HS-27A (cell line): Measurements from ENCODE around the gene EML4.
"Not testable (repeated sequence)": the region's sequence is repeated elsewhere in the genome, so short reads cannot be mapped to it uniquely, and the experiment has no call there.

ENCODE experiments used
- DNase-seq: peaks from one replicate; pipeline ENCODE4 v3.0.0-alpha.2; 2012; ENCODE audit warnings: low read depth, missing footprints

Gene EML4

DNA sequence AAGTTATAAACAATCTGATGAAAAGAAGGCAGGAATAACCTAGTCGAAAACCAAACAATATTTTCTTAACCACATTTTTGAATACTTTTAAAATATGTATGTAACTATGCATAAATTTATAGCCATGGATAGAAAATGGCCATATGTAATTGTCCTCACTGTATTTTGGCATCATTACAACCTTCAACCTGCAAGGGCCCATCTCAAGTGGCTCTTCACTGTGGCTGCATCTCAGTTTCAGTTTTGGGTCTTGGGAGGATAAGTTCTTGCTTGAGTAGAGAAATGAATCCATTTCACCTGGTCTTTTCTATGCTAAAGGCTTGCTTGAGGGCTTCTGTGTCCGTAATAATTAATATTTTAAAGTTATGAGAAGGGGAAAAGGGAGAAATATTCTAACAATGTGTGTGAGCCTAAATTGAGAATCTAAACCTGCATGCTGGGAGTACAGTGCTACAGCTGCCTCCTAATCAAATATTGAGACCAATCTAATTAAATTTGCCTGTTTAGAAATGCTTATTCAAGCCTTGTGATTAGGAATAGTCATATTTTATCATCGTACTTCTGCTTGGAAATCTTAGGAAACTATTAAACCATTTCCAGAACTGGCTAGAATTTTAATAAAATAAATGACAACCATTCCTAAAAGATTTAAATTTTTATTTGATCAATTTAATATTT is 92.5 kb downstream of the EML4 start:
- DNase-seq: no peak

DNA sequence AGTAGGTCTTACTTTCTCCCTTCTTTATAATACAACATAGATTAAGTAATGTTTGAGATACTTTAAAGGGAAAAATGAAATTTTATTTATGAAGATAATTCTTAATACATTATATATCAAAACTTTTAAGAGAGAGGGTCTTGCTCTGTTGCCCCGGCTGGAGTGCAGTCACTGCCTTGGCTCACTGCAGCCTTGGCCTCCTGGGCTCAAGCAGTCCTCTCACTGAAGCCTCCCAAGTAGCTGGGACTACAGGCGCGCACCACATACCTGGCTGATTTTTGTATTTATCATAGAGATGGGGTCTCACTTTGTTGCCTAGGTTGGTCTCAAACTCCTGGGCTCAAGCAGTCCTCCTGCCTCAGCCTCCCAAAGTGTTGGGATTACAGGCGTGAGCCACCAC is 97.1 kb downstream of the EML4 start:
- no peak for DNase-seq

DNA sequence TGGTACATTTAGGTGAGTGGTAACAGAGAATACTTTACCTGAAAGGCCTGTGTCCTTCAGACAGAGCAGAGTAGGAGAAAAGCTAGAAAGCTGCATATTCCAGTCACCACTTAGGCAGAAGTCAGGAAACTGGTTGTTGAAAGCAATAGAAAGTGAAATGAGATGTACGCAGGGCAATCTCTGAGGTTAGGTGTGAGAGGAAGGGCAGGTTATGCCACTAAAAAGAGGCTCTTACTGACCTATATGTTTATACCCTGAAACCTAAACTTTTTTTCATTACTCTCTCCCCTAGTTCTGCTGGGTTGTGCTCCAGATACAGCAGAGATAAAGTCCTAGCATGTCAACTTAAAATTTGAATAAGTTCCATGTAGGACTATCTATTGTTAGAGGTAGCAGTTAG is 98.4 kb downstream of the EML4 start:
- no peak for DNase-seq

DNA sequence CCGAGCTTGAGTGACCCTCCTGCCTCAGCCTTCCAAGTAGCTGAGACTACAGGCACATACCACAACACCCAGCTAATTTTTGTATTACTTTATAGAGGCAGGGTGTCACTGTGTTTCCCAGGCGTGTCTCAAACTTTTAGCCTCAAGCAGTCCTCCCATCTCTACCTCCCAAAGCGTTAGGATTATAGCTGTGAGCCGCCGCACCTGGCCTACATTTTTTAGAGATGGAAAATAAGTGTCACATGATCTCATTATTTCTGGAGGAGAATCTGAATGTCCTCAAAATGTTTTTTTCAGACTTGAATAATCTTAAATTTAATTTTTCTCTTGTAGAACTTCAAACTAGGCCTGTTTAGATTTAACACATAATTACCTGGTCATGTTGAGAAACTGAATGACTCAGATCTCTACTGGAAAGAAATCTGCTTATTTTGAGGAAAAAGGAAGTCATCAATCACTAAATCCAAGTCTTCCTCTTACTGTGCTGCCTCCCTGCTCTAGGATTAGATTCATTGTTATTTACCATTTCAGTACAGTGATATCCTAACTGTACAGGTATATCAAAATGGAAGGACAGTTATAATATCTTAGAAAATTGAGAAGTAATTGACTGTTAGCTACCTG is 99.5 kb downstream of the EML4 start:
- no peak for DNase-seq

DNA sequence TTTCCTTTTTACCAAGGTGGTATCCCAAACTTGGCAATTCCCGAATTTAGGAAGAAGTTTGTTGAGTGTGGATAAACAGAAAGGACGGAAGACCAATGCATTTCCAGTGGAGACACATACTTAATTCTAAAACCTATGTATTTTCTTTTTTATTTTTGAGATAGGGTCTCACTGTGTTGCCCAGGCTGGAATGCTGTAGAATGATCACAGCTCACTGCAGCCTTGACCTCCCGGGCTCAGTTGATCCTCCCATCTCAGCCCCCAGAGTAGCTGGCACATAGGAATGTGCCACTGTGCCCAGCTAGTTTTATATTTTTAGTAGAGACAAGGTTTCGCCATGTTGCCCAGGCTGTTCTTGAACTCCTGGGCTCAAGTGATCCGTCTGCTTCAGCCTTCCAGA is 101.6 kb downstream of the EML4 start:
- no peak for DNase-seq

DNA sequence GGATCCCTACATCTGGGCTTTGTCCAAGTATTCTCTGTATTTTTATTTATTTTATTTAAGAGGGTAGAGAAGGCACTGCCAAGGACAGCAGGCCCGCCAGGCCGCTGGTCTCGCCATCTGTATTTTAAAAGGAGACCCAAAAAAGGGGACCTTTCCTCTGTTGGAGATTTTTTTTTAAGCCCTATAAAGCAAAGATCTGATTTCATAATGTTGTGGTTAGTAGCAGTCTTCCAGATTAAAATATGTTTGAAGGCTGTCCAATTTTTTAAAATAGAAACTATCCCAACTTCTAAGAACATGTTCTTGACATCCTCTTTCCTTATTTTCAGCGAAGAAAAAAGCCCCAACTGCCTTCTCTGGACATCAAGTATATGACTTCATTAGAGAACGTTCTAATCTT is 102.1 kb downstream of the EML4 start:
- not testable (repeated sequence) for DNase-seq

DNA sequence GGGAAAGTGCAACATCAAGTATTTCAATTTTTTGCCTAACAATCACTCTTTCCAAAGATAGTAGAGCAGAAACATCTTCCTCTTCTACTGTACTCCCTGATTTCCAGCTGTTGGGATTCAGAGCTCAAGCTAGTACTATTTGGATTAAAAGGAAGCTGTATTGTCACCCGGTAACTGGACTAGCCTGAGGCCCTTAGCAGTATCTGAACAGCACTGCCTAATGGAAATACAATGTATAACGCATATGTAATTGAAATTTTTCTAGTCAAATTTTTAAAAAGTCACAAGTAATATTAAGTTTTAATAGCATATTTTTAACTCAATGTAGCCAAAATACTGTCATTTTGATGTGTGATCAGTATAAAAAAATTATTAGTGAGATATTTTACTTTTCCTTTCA is 105.7 kb downstream of the EML4 start:
- no peak for DNase-seq

DNA sequence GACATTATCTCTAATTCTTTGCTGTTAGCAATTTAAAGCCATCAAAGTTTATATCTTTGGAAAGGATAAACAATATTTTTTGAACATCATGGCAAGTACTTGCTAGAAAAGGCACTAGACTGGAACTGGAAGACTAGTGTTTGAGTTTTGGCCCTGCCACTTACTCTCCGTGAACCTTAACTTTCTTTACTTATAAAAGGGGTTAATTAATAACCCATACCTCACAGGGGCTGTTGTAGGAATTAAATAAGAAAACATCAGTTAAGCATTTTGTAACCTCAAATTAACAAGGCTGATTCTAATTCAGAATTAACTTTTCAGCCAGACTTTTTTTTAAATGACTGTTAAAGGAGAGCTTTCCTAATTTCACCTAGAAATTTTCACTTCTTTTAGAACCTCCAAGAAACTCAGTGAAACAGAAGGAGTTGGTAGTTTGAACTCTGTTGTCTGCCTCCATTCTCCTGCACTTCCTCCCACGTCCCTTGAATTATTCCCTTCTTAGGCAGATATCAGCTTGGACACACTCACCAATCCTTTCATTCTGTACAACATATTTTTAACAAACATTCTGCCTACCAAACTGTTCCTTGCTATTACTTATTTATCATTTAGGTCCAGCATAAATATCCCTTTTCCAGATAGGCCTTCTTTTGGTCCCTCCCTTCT is 112.4 kb downstream of the EML4 start:
- no peak for DNase-seq

DNA sequence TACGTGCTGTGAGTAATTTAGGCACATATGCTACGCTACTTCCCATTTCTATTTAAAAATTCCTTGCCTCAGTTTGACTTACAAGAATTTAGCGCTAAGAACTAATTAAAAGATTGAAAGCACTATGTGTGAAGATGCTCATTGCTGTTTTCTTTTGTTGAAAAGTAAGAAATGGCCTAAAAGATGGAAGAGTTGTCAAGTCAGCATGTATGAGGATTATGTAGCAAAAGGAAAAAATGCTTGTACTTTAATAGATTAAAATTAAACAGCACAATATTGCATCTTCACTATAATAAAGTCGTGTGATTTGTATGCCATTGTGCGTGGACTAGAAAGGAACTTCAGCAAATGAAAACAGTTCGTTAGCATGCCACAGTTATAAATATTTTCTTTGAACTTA is 114.9 kb downstream of the EML4 start:
- no peak for DNase-seq

DNA sequence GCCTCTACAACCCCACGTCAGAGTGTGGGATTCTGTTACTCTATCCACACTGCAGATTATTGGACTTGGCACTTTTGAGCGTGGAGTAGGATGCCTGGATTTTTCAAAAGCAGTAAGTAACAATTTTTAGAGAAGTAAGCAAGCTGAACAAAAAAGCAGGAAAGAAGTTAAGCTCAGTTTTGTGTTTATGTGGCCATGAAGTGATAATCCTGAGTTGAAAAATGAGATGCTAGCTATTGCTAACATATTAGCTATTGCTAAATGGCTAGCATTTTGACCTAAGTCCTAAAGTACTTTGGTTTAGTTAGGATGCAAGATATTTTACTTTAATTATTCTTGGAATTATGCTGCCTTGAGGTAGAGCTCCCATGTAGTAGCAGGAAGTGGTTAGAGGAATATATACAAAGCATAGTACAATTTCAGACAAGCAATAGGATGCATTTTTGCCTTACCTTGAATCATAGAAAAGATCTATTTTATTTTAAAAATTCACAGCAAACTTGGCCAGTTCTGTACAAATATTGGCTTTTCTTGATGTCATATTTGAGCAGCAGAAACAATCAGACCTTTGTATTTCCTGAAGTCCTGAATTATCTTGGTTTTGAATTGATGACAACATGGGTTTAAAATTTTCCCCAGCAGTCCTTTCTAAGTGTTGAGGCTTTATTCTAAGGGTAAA is 117.3 kb downstream of the EML4 start:
- no peak for DNase-seq

DNA sequence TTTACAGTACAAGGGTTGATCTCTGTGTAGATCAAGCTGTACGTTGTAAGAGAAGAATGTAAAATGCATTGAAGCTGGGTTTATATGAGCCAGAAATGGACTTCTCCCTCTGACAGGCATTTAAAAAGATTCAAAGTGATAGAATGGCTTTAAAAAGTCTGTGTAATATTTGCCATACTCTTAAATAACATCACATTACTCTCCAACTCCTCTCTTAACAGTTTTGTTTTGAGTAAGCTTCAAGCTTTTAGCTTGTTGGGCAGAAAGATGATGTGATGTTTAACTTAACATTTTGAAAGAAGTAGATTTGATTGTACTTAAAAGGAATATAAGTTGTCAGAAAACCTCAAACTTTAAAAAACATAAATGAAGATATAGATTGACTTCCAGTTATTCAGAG is 119.7 kb downstream of the EML4 start:
- no peak for DNase-seq

DNA sequence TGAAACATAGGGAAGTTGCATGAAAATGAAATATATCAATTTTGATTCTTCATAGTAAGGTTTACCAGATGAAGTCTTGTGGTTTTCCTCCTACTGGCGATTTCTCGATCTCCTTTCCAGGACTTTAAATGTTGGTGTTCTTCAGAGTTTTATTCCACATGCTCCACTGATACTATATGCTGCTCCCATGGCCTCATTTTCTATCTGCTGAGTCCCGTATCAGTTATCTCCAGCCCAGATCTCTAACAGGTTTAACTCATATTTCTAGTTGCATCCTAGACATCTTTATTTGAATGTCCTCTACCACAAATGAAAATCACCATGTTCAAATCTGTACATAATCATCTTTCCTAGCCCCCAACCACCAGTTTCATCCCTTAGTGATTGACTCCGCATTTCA is 120.1 kb downstream of the EML4 start:
- DNase-seq: no peak

DNA sequence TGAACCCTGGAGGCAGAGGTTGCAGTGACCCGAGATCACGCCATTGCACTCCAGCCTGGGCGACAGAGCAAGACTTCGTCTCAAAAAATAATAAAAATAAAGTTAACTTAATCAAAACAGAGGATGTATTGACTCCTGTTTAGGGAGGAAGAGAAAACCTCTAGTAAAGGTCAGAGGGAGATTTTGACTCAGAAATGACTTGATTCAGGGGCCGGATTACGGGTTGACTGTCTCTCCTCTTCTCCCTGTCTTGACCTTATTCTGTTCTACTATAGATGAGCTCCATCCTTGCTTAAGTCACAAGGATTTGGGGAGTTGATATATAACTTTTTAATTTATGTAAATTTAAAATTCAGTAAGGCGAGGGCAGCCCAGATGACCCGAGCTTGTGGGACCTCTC is 120.9 kb downstream of the EML4 start:
- no peak for DNase-seq

DNA sequence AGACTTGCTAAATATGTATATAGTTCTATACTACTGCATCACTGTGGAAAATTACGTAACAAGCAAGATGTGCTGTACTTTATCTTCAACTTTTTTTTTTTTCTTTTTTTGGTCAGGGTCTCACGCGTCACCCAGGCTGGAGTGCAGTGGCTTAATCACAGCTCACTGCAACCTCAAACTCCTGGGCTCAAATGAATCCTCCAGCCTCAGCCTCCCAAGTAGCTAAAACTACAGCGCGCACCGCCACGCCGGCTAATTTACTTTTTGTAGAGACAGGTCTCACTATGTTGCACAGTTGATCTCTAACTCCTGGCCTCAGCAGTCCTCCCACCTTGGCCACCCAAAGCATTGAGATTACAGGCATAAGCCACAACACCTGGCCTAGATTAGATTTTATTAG is 123.9 kb downstream of the EML4 start:
- DNase-seq: no peak

DNA sequence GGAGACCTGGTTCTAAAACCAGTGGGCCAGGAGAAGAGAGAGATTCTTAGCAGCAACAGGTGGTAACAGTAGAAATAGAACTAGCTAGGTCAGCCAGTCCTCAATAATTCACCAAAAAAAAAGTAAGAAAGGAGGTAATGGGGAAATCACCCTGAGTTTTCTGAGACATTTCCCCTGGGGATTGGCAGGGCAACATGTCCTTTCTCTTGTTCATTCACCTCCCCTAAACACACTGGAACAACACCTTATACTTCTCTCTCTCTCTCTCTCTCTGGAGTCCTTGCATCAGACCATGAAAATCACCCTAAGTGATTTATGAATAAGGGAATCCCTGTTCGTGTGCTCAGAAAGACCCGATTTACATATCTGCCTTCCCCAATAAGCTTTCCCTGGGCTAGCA is 127.1 kb downstream of the EML4 start:
- no peak for DNase-seq

DNA sequence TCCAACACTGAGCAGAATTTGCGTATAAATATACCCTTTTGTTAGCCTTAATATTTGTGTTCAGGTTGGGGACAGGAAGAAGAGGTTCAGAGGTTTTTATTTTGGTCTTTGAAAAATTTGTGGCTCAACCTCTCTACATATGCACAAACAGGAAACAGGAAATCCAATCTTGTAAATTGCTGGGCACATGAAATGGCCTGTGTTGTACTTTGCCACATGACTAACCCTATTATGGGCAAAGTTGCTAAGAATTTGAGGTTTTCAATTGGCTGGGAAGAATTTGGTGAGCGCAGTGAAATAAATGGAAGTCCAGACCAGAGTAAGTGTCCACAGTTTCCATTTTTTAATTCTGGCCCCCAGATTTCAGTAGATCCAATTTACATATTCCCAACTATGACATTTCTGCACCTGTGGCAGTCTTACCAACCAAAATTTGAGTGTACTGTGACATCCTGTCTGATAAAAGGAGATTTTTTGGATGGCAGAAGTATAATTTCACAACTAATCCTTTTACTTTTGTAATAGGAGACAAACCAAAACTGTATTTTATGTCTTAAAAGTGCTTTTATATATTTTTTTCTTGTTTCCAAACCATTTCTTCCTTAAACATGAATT is 128.3 kb downstream of the EML4 start:
- DNase-seq: no peak

DNA sequence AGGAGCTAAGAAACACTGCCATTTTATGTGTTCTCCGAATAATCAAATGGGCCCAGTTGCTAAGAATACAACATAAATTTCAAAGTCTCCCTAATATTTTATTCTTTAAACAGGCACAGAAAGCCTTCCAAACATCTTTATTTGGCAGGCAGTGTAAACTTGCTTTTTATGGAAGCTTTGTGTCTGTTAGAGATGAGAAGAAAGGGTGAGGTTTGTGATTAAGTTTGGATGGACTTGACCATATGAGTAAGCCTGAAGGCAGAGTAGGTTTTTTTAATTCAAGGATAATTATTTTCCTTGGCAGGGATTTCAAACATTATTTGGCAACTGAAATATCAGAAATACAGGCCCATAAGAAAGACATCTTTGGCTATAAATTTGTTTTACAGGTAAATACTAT is 129.0 kb downstream of the EML4 start:
- no peak for DNase-seq

DNA sequence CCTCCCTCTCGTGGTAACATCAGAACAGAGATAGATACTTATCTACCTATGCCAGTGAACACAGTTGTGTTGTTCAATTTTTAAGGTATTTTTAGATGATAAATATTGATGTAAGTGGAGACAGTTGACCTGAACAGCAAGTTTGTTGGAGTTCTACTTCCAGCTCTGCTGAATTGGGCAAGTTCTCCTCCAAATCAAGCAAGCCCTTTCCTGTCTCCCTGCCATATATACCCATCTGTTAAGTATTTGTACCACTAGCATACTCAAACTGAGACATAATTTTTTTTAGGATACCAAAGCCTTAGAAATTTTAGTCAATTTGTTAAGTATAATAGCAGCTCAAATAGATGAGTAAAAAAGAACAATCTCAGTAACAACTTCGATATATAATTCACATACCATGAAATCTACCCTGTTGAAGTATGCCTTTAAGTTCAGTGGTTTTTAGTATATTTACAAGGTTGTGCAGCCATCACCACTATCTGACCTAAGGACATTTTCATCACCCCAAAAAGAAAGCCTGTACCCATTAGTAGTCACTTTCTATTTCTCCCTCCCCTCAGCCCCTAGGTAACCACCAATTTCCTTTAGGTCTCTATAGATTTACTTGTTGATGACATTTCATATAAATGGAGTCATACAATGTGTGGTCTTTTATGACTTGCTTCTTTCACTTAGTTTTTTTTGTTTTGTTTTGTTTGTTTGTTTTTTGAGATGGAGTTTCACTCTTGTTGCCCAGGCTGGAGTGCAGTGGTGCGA is 130.0 kb downstream of the EML4 start:
- DNase-seq: no peak

DNA sequence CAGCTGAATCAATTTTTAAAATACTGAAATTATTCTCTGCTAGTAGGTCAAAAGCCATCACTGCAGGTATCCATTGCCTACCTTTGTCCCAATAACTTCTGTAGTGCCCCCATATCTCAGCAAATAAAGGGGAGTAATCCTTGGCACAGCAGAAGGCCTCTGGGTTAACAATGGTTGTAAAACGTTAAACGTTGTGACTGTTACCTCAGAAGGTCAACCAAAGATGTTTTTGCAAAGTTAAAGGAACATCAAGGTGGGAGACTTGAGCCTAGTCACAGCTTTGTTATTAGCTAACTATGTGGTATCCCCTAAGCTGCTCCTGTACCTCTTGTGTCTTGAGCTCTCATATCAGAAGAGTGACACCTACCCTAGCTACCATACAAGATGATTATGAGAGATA is 131.4 kb downstream of the EML4 start:
- DNase-seq: no peak

DNA sequence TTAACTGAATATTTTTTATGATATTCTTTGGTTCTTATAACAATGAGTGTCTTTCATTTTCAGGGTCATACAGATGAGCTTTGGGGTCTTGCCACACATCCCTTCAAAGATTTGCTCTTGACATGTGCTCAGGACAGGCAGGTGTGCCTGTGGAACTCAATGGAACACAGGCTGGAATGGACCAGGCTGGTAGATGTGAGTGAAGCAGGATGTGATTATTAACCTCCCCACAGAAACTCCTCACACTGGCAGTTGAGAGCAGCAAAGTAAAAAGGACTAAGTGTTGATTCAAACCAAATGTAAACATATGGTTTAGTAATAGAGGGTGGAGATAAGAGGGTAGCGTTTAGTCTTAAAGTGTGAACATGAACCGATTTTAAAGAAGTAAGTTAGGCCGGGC is 134.1 kb downstream of the EML4 start:
- no peak for DNase-seq

DNA sequence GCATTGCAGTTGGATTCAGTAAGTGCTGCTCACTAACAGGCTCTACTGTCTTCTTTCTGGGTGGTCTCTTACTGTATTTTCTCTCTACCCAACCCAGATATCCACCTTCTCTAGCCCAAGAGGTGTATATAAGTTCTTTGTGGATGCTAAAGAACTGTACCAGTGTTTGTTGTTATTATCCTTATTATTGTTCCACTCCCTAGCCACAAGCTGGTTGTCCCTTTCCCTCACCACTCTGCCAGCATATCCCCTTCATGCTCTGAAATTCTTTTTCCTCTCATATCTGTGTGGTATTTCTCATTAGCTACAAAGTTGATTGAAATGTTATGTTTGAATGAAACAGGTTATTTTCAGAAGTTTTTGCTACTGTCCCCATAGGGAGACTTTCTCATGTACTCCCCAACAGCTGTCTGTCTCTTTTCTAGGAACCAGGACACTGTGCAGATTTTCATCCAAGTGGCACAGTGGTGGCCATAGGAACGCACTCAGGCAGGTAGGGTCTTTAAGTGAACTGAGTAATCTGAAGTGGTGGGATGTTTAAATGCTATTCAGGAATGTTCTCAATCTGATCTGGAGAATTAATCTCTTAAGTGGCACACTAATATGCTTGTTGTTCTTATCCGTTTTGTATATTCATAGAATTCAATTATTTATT is 135.0 kb downstream of the EML4 start:
- no peak for DNase-seq
